Suprapubic skin (tissue), 4 donors: ENCODE data around the gene CBX6. TPM values are rescaled to one million over a fixed set of nuclear protein-coding genes. Genes with fewer than 3 reads are reported as not detected.

Experiments used
- DNase-seq, 2 donors: peaks; one replicate each; pipeline ENCODE4 v3.0.0-alpha.2; 2019; ENCODE audit warnings: low spot score in 2 of 2
- H3K27ac ChIP-seq: fragments of 200-600 bp; sonication (generic); one replicate; pipeline ENCODE4 v1.5.1; 2019
- H3K27me3 ChIP-seq: fragments of 200-600 bp; sonication (generic); one replicate; pipeline ENCODE4 v1.5.1; 2019
- H3K36me3 ChIP-seq: fragments of 200-600 bp; sonication (generic); one replicate; pipeline ENCODE4 v1.5.1; 2019
- H3K4me1 ChIP-seq: fragments of 200-600 bp; sonication (generic); one replicate; pipeline ENCODE4 v1.5.1; 2019
- H3K4me3 ChIP-seq: fragments of 200-600 bp; sonication (generic); one replicate; pipeline ENCODE4 v1.5.1; 2019; ENCODE audit warnings: mild to moderate bottlenecking
- H3K9me3 ChIP-seq: fragments of 200-600 bp; sonication (generic); one replicate; pipeline ENCODE4 v1.5.1; 2019
- EP300 ChIP-seq: sonication (generic); formaldehyde crosslinking; IDR thresholded peaks from one replicate; pipeline ENCODE4 v1.6.1; 2017; ENCODE audit warnings: antibody characterized with exemption
- POLR2A ChIP-seq, 2 donors: fragments of 450-650 bp; IDR thresholded peaks; one replicate each; pipeline ENCODE4 v1.6.1; 2017; ENCODE audit warnings: antibody characterized with exemption in 2 of 2, mild to moderate bottlenecking in 2 of 2, moderate library complexity in 2 of 2
- POLR2AphosphoS5 ChIP-seq, 3 donors: sonication (generic); formaldehyde crosslinking; IDR thresholded peaks; one replicate each; pipeline ENCODE4 v1.6.1; 2017; ENCODE audit warnings: antibody characterized with exemption in 3 of 3
- WGBS: methylation state at CpG from one replicate; pipeline ENCODE4 v1.1.5; 2018; 5-methylcytosine and 5-hydroxymethylcytosine counted together
- total RNA-seq, 4 donors: library from RNA; depleted of rRNA; stranded (reverse); fragments of >200 nt; gene quantifications; one replicate each; pipeline ENCODE4 v1.1.0, GENCODE V29; 2016
- TF ChIP-seq, protein P1 (sequence below), 2 donors: fragments of 200-600 bp in 1 of 2; fragments of 450-650 bp in 1 of 2; sonication (generic) in 1 of 2; IDR thresholded peaks; one replicate each; pipeline ENCODE4 v1.5.1; 2016 to 2019; ENCODE audit warnings: antibody characterized with exemption in 2 of 2, mild to moderate bottlenecking in 1 of 2, moderate library complexity in 1 of 2

The CBX6 gene
- total RNA-seq, 4 donors from 2014 or later: 11.5 to 31.4 (median 22.1) TPM

DNA sequence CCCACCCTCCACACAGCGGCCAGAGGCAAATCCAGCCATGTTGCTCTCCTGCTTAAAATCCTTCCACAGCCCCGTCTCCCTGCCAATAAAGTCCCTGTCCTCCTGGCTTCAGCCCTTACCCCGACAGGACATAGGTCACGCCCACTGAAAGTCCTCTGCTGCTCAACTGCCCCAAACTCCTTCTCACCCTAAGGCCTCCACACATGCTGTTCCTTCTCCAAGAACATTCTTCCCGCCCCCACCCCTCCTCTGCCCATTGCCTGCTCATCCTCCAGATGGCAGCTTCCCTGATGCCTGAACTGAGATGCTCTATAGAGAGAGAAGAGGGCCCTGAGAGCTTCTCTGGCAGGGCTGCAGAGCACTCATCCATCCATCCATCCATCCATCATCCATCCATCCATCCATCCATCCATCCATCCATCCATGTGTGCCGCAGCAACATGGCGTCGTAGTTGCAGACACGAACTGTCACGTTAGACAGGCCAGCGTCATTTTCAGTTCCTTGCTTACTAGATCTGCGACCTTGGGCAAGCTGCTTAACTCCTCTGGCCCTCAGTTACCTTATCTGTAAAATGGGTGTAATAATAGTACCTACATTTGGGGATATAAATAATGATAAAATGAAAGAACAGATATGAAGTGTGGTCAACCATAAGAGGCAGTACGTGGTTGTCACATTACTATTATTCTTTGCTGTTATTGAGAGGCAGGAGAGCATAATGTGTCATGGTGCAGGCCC, 37.6 kb downstream of the CBX6 start:
- no peaks in the 10 kb centered on the region for H3K4me1 ChIP-seq
- TF ChIP-seq POLR2AphosphoS5 (IDR thresholded peaks at IDR 0.05): no peak
- no peak for TF ChIP-seq EP300
- TF ChIP-seq, protein P1, sequence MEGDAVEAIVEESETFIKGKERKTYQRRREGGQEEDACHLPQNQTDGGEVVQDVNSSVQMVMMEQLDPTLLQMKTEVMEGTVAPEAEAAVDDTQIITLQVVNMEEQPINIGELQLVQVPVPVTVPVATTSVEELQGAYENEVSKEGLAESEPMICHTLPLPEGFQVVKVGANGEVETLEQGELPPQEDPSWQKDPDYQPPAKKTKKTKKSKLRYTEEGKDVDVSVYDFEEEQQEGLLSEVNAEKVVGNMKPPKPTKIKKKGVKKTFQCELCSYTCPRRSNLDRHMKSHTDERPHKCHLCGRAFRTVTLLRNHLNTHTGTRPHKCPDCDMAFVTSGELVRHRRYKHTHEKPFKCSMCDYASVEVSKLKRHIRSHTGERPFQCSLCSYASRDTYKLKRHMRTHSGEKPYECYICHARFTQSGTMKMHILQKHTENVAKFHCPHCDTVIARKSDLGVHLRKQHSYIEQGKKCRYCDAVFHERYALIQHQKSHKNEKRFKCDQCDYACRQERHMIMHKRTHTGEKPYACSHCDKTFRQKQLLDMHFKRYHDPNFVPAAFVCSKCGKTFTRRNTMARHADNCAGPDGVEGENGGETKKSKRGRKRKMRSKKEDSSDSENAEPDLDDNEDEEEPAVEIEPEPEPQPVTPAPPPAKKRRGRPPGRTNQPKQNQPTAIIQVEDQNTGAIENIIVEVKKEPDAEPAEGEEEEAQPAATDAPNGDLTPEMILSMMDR (IDR thresholded peaks at IDR 0.05): no peak
- TF ChIP-seq POLR2A (IDR thresholded peaks at IDR 0.05): no peak
- no peaks in the 10 kb centered on the region for H3K36me3 ChIP-seq
- DNase-seq: no peak
- WGBS: 85% methylated on average over 13 of the region's 13 CpGs
- H3K27me3 ChIP-seq: peaks cover 5% of the 10 kb centered on the region
- no peaks in the 10 kb centered on the region for H3K9me3 ChIP-seq
- no peak overlapping the region for H3K4me3 ChIP-seq
- no peak overlapping the region for H3K27ac ChIP-seq

DNA sequence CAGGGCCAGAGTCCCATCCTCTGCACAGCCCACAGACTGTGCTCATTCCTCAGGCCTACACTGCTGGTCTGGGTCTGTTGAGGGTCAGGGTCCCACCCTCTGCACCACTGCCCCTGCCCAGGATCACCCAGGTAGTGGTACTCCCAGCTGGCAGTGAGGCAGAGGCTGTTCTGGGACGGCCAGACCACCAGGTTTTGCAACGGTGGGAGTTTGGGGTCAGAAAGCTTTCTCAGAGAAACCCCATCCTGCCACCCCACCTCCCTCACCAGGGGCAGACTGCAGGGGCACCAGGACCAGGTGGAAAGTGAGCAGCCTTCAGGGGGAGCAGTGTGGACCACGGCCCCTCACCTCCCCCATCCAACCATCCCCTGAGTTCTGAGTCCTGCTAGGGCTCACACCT, 39.0 kb downstream of the CBX6 start:
- Histone ChIP-seq H3K4me3 (no peak overlapping the region), H3K9me3 (no peaks in the 10 kb centered on the region), H3K4me1 (no peaks in the 10 kb centered on the region), H3K27ac (no peak overlapping the region), H3K36me3 (no peaks in the 10 kb centered on the region), H3K27me3 (peaks cover 5% of the 10 kb centered on the region)
- WGBS: 100% methylated on average over 2 of the region's 3 CpGs
- DNase-seq: no peak
- TF ChIP-seq, protein P1 (IDR thresholded peaks at IDR 0.05): no peak
- TF ChIP-seq EP300: no peak
- TF ChIP-seq POLR2AphosphoS5 (IDR thresholded peaks at IDR 0.05): no peak
- TF ChIP-seq POLR2A (IDR thresholded peaks at IDR 0.05): no peak

- Histone ChIP-seq H3K27ac (no peak overlapping the region), H3K27me3 (peaks cover 3% of the 10 kb centered on the region), H3K36me3 (no peaks in the 10 kb centered on the region), H3K4me3 (no peak overlapping the region), H3K4me1 (no peaks in the 10 kb centered on the region), H3K9me3 (no peaks in the 10 kb centered on the region)
- DNase-seq: no peak
- 75% methylated on average over 16 of the region's 30 CpGs for WGBS
- TF ChIP-seq, protein P1 (IDR thresholded peaks at IDR 0.05): no peak
- no peak for TF ChIP-seq POLR2A (IDR thresholded peaks at IDR 0.05)
- no peak for TF ChIP-seq EP300
- no peak for TF ChIP-seq POLR2AphosphoS5 (IDR thresholded peaks at IDR 0.05)
Measured at GRCh38 chr22:38832005-38832978, 39.7 kb downstream of the CBX6 start.

DNA sequence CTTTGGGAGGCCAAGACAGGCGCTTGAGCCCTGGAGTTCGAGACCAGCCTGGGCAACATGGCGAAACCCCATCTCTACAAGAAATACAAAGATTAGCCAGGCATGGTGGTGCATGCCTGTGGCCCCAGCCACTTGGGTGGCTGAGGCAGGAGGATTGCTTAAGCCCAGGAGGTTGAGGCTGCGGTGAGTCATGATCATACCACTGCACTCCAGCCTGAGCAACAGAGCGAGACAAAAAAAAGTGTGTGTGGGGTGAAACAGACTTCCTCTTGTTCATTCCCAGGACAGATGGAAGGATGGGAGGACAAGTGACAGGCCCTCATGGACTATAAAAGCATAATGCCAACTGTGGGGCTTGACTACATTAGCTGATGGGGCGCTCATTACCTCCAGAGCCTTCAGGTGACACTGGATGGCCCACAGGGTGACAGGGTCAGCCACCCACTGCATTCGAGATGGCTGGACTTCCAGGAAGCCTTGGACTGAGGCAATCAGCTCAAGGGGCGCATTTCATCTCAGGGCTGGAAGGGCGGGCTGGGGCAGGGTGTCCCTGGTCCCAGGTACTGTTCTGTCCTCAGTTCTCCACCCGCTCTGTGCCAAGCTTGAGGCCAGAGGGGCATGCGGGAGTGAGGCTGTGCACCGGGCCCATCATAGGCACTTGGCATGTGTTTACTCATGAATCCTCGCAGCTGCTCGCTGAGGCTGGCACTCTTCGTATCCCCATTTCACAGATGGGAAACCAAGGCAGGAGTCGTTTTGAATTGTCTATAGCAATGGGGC, 40.7 kb downstream of the CBX6 start:
- Histone ChIP-seq H3K27ac (no peak overlapping the region), H3K27me3 (no peaks in the 10 kb centered on the region), H3K4me1 (no peaks in the 10 kb centered on the region), H3K36me3 (no peaks in the 10 kb centered on the region), H3K4me3 (no peak overlapping the region), H3K9me3 (no peaks in the 10 kb centered on the region)
- no peak for DNase-seq
- no peak for TF ChIP-seq POLR2AphosphoS5 (IDR thresholded peaks at IDR 0.05)
- no peak for TF ChIP-seq POLR2A (IDR thresholded peaks at IDR 0.05)
- TF ChIP-seq, protein P1 (IDR thresholded peaks at IDR 0.05): no peak
- TF ChIP-seq EP300: no peak
- 87% methylated on average over 11 of the region's 16 CpGs for WGBS
